ENCODE results near the gene FAM170A.

The FAM170A gene

DNA sequence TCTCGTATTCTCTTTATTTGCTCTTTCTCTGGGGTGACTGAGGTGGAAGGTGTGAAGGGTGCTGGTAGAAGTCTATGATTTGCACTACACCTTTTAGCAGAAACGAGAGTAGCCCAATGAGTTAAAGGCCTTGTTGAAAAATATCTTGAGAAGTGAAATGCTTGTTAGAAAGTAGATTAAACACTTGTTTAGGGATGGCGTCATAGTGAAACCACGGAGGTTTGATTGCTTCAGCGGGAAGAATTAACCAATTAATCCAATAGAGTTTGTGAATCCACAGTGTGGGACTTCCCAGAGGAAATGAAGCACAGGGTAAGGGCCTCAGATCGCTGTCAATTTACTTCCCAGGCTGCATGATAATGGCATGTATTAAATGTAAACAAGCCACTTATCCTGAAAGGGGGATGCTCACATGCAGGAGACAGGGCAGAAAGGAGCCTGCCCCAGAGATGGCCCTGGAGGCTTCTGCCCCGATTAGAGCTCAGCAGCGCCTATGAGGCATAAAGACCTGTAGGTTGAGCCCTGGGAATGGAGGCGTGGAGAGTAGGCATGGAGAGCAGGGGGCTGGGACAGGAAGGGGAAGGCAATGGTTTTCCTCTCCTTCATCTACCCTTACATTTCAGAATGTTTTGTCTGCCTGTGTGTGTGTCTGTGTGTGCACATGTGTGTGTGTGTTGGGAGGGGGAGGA lies 1.5 kb downstream of the FAM170A start:
- TF ChIP-seq USF1 (IDR thresholded peaks at IDR 0.05): no peak
- no peak for TF ChIP-seq EP300 (IDR thresholded peaks at IDR 0.05; ENCODE audit: borderline replicate concordance)
- TF ChIP-seq, protein P1, sequence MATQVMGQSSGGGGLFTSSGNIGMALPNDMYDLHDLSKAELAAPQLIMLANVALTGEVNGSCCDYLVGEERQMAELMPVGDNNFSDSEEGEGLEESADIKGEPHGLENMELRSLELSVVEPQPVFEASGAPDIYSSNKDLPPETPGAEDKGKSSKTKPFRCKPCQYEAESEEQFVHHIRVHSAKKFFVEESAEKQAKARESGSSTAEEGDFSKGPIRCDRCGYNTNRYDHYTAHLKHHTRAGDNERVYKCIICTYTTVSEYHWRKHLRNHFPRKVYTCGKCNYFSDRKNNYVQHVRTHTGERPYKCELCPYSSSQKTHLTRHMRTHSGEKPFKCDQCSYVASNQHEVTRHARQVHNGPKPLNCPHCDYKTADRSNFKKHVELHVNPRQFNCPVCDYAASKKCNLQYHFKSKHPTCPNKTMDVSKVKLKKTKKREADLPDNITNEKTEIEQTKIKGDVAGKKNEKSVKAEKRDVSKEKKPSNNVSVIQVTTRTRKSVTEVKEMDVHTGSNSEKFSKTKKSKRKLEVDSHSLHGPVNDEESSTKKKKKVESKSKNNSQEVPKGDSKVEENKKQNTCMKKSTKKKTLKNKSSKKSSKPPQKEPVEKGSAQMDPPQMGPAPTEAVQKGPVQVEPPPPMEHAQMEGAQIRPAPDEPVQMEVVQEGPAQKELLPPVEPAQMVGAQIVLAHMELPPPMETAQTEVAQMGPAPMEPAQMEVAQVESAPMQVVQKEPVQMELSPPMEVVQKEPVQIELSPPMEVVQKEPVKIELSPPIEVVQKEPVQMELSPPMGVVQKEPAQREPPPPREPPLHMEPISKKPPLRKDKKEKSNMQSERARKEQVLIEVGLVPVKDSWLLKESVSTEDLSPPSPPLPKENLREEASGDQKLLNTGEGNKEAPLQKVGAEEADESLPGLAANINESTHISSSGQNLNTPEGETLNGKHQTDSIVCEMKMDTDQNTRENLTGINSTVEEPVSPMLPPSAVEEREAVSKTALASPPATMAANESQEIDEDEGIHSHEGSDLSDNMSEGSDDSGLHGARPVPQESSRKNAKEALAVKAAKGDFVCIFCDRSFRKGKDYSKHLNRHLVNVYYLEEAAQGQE (IDR thresholded peaks at IDR 0.05; ENCODE audit: low read depth): no peak
- no peak for TF ChIP-seq YY1 (IDR thresholded peaks at IDR 0.05; ENCODE audit: low read depth)
- TF ChIP-seq CREB1 (IDR thresholded peaks at IDR 0.05; ENCODE audit: low read depth): no peak
- TF ChIP-seq MAX (IDR thresholded peaks at IDR 0.05): no peak
- no peak for TF ChIP-seq RAD21 (IDR thresholded peaks at IDR 0.05; ENCODE audit: low read depth)

- no peak for TF ChIP-seq YY1 (IDR thresholded peaks at IDR 0.05; ENCODE audit: low read depth)
- no peak for TF ChIP-seq TCF12 (IDR thresholded peaks at IDR 0.05; ENCODE audit: low read depth)
- no peak for TF ChIP-seq CEBPB (IDR thresholded peaks at IDR 0.05)
- no peak for TF ChIP-seq RAD21 (IDR thresholded peaks at IDR 0.05; ENCODE audit: low read depth)
- TF ChIP-seq, protein P1 (IDR thresholded peaks at IDR 0.05; ENCODE audit: low read depth): no peak
- no peak for TF ChIP-seq TEAD4 (IDR thresholded peaks at IDR 0.05)
- TF ChIP-seq CREB1 (IDR thresholded peaks at IDR 0.05; ENCODE audit: low read depth): no peak
- TF ChIP-seq NFIC (IDR thresholded peaks at IDR 0.05): no peak
- no peak for TF ChIP-seq USF1 (IDR thresholded peaks at IDR 0.05)
- no peak for TF ChIP-seq TAF1 (IDR thresholded peaks at IDR 0.05; ENCODE audit: low read depth)
- TF ChIP-seq ZBTB7A (IDR thresholded peaks at IDR 0.05; ENCODE audit: low read depth): no peak
- no peak for TF ChIP-seq FOXM1 (IDR thresholded peaks at IDR 0.05; ENCODE audit: borderline replicate concordance, low read depth)
- no peak for TF ChIP-seq MAX (IDR thresholded peaks at IDR 0.05)
- no peak for TF ChIP-seq EGR1 (IDR thresholded peaks at IDR 0.05)
These were observed 2.3 kb downstream of the FAM170A start for GRCh38 chr5:119631660-119632059.

DNA sequence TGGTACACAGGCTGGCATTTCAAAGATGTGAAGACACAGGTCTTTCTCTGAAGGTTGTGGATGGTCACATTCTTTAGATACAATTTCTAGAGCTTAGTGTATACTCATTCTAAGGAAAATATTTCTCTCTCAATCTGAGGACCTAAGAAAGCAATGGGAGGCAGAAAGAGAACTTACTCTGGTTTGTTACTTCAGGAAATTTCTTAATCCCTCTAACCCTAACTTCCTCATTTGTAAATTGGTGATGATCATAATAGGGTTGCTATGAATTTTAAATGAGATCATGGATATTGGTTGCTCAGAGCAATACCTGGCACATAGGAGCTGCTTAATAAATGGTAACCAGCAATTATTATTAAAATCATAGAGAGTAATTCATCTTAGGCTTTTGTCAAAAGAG lies 22.1 kb downstream of the FAM170A start:
- TF ChIP-seq EGR1 (IDR thresholded peaks at IDR 0.05) (no peak), FOXM1 (IDR thresholded peaks at IDR 0.05; ENCODE audit: borderline replicate concordance, low read depth) (no peak), MAX (IDR thresholded peaks at IDR 0.05) (no peak), NFIC (IDR thresholded peaks at IDR 0.05) (no peak), CEBPB (IDR thresholded peaks at IDR 0.05) (no peak), RAD21 (IDR thresholded peaks at IDR 0.05; ENCODE audit: low read depth) (no peak), EP300 (IDR thresholded peaks at IDR 0.05; ENCODE audit: borderline replicate concordance) (no peak), ZBTB7A (IDR thresholded peaks at IDR 0.05; ENCODE audit: low read depth) (no peak), TEAD4 (IDR thresholded peaks at IDR 0.05) (no peak)

DNA sequence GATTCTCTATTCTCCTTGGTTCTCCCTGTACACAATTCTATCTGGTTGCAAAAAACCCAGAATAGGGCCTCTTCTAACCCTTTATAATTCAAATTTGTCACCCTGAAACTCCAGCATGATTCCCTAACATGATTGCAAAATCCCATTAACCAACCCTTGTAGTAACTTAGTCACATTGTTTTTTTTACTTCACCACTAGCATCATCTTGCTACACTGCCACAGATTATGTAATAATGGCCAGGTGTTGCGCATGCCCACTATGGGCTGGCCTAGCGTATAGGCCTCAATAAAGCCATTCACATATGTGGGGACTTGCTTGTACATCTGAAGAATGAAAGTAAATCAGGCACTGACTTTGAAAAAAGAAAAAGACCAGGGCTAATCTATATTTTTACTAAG lies 25.7 kb downstream of the FAM170A start:
- TF ChIP-seq CEBPB (IDR thresholded peaks at IDR 0.05) (peak; percentile 70; the same call in 1 of the 2 replicates), NFIC (IDR thresholded peaks at IDR 0.05) (no peak), FOXM1 (IDR thresholded peaks at IDR 0.05; ENCODE audit: borderline replicate concordance, low read depth) (no peak)

DNA sequence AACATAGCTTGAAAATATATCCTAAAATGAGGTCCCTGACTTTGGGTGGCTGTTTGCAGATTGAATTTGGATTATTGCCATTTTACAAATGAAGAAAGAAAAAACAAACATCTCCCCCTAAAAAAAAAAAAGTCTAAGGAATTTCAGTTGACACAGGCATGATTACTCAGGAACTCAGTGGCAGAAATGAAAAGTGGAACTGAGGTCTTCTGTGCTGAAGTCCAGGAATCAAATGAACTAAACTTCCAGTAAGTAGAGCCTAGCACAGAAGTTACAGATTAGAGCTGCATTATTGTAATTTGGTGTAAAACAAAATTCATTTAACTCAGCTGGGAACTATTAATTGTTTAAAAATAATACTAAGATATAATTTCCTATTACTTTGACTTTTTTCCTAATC lies 26.7 kb downstream of the FAM170A start:
- no peak for TF ChIP-seq USF1 (IDR thresholded peaks at IDR 0.05)
- TF ChIP-seq EGR1 (IDR thresholded peaks at IDR 0.05): no peak
- TF ChIP-seq CEBPB (IDR thresholded peaks at IDR 0.05): no peak
- TF ChIP-seq NFIC (IDR thresholded peaks at IDR 0.05): no peak
- no peak for TF ChIP-seq TCF12 (IDR thresholded peaks at IDR 0.05; ENCODE audit: low read depth)
- TF ChIP-seq, protein P1 (IDR thresholded peaks at IDR 0.05; ENCODE audit: low read depth): no peak
- TF ChIP-seq EP300 (IDR thresholded peaks at IDR 0.05; ENCODE audit: borderline replicate concordance): no peak
- TF ChIP-seq YY1 (IDR thresholded peaks at IDR 0.05; ENCODE audit: low read depth): no peak
- no peak for TF ChIP-seq TAF1 (IDR thresholded peaks at IDR 0.05; ENCODE audit: low read depth)
- no peak for TF ChIP-seq TEAD4 (IDR thresholded peaks at IDR 0.05)
- TF ChIP-seq ZBTB7A (IDR thresholded peaks at IDR 0.05; ENCODE audit: low read depth): no peak
